ENCODE results near the gene MAGED4. TPM values are rescaled to one million over a fixed set of nuclear protein-coding genes. Genes with fewer than 3 reads are reported as not detected.

Gene MAGED4
- polyA plus RNA-seq, 1 experiment: 13.1 TPM

GRCh38 chrX:52220936-52221335 lies 36.2 kb downstream of the MAGED4 start:
- Histone ChIP-seq H3K36me3 (ENCODE audit: control insufficient read depth, insufficient read depth, low read length) (no peaks in the 10 kb centered on the region), H3K27me3 (ENCODE audit: control insufficient read depth, insufficient read depth, low read length) (no peaks in the 10 kb centered on the region), H3K4me3 (ENCODE audit: low read depth, low read length) (no peak overlapping the region)
- no peak for TF ChIP-seq CTCF (IDR thresholded peaks at IDR 0.05; ENCODE audit: insufficient read depth, low read depth, low read length)
- CTCF ChIA-PET: no interaction called here
- DNase-seq (ENCODE audit: low read depth): no peak
- POLR2A ChIA-PET: no interaction called here

Small RNA genes within 50 kb of the gene (small RNA-seq; reads per million reads assigned to genes)
- not detected for gene SNORA11D (ENCODE audit: insufficient read length, low read depth, low replicate concordance)

Other genes with a start within 250 kb of the MAGED4 start
- gene MAGED4B, start 115.7 kb upstream of the MAGED4 start, polyA plus RNA-seq (2011; rRNA removed): 26.9 and 44.9 TPM in 2 replicates
- not detected in 2 replicates for gene XAGE2, start 184.1 kb downstream of the MAGED4 start, polyA plus RNA-seq (2011; rRNA removed)